Measurements from ENCODE around the gene GALNT7.

Gene GALNT7

GRCh38 chr4:173199553-173199952 lies 30.9 kb downstream of the GALNT7 start:
- H3K4me3 ChIP-seq (ENCODE audit: control insufficient read depth, low read depth, low read length) = no peak overlapping the region
- no peak for TF ChIP-seq CTCF (IDR thresholded peaks at IDR 0.05; ENCODE audit: control insufficient read depth, insufficient read depth, low read depth, low read length, missing control alignments)
- DNase-seq (ENCODE audit: low read depth) = no peak

- no peak for DNase-seq (ENCODE audit: low read depth)
- no peak overlapping the region for H3K4me3 ChIP-seq (ENCODE audit: control insufficient read depth, low read depth, low read length)
- TF ChIP-seq CTCF (IDR thresholded peaks at IDR 0.05; ENCODE audit: control insufficient read depth, insufficient read depth, low read depth, low read length, missing control alignments) = no peak
These were observed 31.7 kb downstream of the GALNT7 start for GRCh38 chr4:173200103-173200884.

DNA sequence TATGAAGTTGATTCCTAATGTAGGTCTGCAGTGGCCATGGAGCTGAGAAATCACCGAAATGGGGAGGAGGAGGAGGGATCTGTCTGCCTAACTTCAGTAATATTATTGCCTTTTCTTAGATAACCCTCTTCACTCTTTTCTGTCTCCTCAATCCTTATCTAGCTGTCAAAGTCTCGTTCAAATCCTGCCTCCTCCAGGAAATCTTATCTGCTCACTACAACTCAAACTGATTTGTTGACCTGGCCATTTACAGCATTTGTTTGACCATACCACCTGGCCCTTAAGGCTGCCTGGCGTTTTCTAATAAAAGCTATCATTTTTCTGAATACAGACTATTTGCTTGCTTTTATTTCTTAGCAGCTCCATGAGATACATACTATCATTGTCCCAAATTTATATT lies 33.8 kb downstream of the GALNT7 start:
- no peak for DNase-seq (ENCODE audit: low read depth)
- H3K4me3 ChIP-seq (ENCODE audit: control insufficient read depth, low read depth, low read length) = no peak overlapping the region
- TF ChIP-seq CTCF (IDR thresholded peaks at IDR 0.05; ENCODE audit: control insufficient read depth, insufficient read depth, low read depth, low read length, missing control alignments) = no peak

DNA sequence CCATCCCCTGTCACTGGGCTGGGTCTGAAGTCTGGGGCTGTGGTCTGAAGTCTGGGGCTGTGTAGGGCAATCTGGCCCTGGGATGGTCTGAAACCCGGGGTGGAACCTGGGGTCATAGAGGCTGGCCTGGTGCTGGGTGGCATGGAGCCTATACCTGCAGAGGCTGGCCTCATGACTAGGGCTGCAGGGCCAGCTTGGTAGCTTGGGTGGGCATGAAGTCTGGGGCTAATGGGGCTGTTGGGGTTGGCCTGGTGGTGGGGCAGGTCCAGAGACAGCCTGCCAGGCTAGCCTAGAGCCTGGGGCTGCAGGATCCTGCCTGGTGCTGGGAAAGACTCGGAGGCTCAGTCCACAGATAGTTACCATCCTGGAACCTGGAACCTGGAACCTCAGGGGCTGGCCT lies 37.0 kb downstream of the GALNT7 start:
- H3K4me3 ChIP-seq (ENCODE audit: control insufficient read depth, low read depth, low read length) = no peak overlapping the region
- no peak for TF ChIP-seq CTCF (IDR thresholded peaks at IDR 0.05; ENCODE audit: control insufficient read depth, insufficient read depth, low read depth, low read length, missing control alignments)

DNA sequence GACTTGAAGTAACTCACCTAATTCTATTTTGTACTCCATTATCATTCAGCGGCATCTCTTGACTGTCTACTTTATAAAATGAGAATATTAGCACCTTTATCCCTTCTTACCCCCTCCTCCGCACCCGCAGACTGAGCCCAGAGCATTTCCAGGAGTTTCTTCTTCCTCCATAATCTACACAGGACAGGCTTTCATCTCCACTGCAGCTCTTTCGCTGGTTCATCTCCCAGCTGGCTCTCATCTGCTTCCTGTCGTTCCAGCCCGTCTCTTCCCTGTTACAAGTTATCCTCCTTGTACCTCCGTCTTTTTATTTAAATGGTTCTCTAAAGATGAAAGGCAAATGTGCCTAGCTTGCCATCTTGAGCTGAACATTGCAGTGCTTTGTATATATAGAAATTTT lies 39.8 kb downstream of the GALNT7 start:
- DNase-seq (ENCODE audit: low read depth) = no peak
- no peak for TF ChIP-seq CTCF (IDR thresholded peaks at IDR 0.05; ENCODE audit: control insufficient read depth, insufficient read depth, low read depth, low read length, missing control alignments)
- H3K4me3 ChIP-seq (ENCODE audit: control insufficient read depth, low read depth, low read length) = no peak overlapping the region

More for the DNA sequence above, 37.0 kb downstream of the GALNT7 start:
- DNase-seq (ENCODE audit: low read depth) = no peak

GRCh38 chr4:173211222-173211621 lies 42.6 kb downstream of the GALNT7 start:
- H3K4me3 ChIP-seq (ENCODE audit: control insufficient read depth, low read depth, low read length) = no peak overlapping the region
- no peak for DNase-seq (ENCODE audit: low read depth)
- TF ChIP-seq CTCF (IDR thresholded peaks at IDR 0.05; ENCODE audit: control insufficient read depth, insufficient read depth, low read depth, low read length, missing control alignments) = no peak
